T-helper 9 cell (primary cell): ENCODE results near the gene NUDT1.

Experiments used
- DNase-seq: peaks from one replicate; pipeline ENCODE4 v3.0.0-alpha.2; 2020

The NUDT1 gene

DNA sequence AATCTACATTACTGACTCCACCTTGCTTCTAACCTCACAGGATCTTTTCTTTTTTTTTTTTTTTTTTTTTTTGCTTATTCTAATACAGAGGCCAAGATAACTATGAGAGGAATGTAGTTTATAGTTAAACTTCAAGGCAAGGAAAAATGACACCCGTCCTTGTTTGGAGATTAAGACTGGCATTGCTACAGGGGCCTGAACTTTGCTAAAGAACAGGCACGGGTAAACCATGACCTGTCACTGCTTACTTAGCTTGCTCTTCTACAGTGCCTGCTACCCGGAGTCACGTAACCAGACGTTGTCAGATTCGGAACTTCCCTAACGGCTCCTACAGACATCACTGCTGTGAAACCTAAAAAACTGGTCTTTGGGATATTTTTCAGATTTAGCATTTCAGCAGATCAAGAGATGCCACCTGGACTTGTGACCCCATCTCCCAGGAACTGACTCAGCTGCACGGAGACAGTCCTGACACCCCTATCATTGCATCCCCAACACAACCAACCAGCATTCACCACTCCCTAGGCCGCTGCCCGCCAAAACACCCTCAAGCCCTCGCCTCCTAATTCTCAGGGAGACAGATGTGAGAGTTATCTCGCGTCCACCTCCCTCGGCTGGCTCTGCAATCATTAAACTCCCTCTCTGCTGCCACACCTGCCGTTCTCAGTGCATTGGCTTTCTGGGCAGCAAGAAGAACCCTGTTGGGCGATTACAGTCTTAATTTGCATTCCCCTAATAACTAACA lies 36.8 kb upstream of the NUDT1 start:
- DNase-seq: no peak

GRCh38 chr7:2208712-2209111 lies 33.3 kb upstream of the NUDT1 start:
- no peak for DNase-seq

DNA sequence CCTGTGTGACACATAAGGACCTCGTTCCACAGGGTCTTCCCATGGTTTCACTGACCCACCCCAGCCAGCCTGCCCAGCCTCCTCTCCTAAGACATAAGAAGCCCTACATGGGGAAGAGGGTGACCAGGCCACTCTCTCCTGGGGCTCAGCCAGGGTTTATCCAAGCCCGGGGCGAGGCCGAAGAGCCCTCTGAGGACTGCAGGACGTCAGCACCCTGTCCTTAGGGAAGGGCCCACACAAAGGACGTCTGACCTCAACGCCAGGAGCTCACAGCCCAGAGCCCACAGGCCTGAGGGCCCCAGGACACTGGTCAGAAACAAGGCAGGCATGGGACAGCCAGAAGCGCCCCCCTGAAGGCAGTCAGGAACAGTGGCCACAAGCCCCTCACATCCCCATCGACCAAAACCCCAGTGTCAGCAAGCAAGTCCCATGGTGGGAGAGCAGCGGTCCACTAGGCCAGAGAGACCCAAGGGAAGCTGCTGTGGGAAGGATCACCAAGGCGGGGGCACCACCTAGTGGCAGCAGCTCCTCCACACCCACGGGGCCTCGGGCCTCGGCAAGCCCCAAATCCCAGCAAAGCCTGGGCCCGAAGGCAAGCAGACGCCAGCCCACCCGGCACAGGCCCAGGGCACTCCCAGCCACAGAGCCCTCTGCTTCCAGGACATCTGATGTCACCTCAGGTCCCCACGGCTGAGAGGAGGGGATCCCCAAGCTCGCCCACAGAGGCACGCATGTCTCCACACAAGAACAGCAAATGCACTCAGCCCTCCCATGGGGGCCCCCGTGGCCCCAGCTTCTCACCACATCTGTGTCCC lies 32.7 kb upstream of the NUDT1 start:
- DNase-seq: peak; percentile 33

GRCh38 chr7:2209961-2210323 lies 32.1 kb upstream of the NUDT1 start:
- DNase-seq: no peak

DNA sequence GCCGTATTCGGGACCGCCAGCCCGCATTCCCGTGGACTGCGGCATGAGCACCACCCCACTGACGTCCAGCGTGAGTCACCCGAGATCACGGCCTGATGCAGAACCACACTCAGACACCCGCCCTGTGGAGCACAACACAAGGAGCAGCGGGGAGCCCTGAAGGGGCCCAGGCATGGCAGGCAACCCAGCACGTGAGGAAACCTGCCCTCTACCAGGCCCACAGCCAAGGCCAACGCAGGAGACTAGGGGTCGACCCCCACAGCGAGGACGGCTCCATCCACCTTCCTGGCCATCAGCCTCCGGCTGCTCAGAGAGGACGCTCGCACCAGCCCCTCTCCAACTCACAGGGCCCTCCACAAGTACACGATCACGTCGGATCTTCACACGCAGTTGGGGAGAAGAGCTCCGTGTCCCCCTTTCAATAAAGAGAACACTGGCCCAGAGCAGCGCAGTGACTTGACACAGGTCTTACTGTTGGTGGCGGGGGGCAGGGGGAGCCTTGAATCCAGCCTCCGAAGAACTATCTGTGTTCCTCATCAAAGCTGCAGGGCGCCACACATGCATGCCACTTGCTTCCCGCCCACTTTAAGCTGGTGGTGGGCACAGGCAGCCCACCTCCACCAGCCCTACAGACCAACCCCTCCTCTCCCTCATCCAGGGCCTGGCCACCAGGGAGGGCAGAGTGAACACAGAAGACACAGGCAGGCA lies 31.3 kb upstream of the NUDT1 start:
- DNase-seq: no peak

GRCh38 chr7:2211259-2211880 lies 30.7 kb upstream of the NUDT1 start:
- no peak for DNase-seq

- DNase-seq: no peak
Measured at GRCh38 chr7:2211926-2212325, 30.1 kb upstream of the NUDT1 start.

- no peak for DNase-seq
Measured at GRCh38 chr7:2212906-2213305, 29.1 kb upstream of the NUDT1 start.

GRCh38 chr7:2213551-2214215 lies 28.3 kb upstream of the NUDT1 start:
- DNase-seq: no peak

DNA sequence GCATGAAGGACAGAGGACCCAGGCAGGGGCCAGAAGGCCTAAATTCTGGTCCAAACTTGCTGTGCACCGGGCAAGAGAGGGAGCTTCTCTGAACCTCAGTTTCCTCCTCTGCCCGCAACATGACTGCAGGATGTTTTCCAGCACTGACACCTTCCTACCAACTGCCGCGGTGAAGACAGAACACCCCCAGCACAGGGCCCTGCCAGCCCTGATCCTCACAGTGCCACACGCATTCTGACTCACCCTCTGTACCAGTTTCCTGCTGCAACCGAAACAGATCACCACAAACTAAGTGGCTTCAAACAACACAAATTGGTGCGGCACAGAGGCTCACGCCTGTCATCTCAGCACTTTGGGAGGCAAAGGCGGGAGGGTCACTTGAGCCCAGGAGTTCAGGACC lies 27.4 kb upstream of the NUDT1 start:
- DNase-seq: no peak

DNA sequence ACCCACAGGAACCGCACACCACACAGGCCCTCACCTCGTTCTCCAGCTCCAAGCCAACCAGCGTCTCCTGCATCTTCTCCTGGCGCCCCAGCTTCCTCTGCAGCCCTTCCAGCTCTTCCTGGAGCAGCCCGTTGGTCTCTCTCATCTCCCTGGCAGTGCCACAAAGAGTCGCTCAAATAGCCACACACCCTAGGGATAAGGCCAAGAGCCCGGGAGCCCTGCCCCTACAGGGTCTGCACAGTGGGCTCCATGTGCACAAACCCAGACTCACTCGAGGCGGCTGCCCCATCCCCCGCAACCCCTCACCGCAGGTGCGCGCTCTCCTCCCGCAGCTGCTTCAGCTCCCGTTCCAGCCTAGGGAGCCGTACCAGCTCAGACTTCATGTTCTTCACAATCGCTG lies 26.2 kb upstream of the NUDT1 start:
- DNase-seq: no peak

GRCh38 chr7:2217206-2217605 lies 24.8 kb upstream of the NUDT1 start:
- DNase-seq: no peak

- no peak for DNase-seq
Measured at GRCh38 chr7:2217716-2218443, 24.1 kb upstream of the NUDT1 start.

DNA sequence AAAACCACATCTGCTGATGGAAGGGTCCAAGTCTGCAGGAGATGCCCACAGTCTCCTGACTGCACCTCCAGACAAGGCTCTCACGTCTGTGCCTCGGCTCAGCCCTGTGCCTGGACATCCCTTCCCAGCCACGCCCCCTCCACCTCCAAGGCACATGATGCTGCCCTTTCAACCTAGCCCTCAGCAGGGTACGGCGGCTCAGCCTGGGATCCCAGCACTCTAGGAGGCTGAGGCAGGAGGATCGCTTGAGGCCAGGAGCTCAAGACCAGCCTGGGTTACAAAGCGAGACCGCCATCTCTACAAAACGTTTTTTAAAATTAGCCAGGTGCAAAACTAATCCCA lies 23.6 kb upstream of the NUDT1 start:
- DNase-seq: no peak

GRCh38 chr7:2219136-2219535 lies 22.9 kb upstream of the NUDT1 start:
- no peak for DNase-seq

- DNase-seq: no peak
Measured at GRCh38 chr7:2219606-2220005, 22.4 kb upstream of the NUDT1 start.

- DNase-seq: no peak
Measured at GRCh38 chr7:2220030-2220429, 22.0 kb upstream of the NUDT1 start.

GRCh38 chr7:2220506-2220905 lies 21.5 kb upstream of the NUDT1 start:
- no peak for DNase-seq

GRCh38 chr7:2220954-2221353 lies 21.1 kb upstream of the NUDT1 start:
- DNase-seq: no peak

GRCh38 chr7:2222516-2222915 lies 19.5 kb upstream of the NUDT1 start:
- no peak for DNase-seq

DNA sequence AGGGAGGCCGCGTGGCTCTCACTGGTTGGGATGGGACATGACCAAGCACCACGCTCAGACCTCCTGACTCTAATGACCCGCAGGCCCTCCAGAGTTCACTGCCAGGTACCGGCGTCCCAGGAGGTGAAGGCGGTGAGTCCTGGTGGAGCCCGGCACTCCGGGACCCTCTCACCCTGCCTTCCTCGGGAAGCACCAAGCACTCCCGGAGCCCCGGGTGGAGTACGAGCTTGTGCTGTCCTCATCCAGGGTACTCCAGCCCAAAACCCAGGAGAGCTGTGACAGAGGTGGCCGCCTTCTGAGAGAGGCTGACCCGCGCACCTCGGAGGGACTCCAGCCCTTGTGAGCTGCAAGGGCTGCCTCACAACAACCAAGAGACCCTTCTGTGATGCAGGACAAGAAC lies 18.7 kb upstream of the NUDT1 start:
- DNase-seq: no peak

DNA sequence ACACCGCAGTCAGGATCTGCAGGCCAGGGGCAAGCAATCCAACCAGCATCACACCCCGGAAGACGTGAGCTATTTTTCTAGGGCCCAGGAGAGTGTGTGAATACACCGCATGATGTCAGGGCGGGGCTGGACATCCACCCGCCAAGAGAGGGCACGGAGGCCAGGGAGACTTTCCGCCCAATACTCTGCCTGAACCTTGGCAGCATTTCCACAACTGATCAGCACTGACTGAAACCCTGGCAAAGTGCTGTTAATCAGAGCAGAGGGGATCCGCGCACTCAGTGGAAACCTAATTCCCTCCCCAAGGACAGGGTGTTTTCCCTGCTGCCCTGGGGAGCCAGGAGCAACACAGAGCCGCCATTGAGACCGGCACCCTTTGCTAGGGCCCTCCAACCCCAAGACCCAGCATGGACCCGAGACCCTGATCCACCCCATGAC lies 17.5 kb upstream of the NUDT1 start:
- DNase-seq: no peak
